GM19324 (cell line): Measurements from ENCODE around the gene ART3.

Source experiments
- ATAC-seq: cut with Tn5 transposase; IDR thresholded peaks from one replicate; pipeline ENCODE4 v1.9.1; 2021; ENCODE audit warnings: mild to moderate bottlenecking, moderate library complexity; ENCODE audit not compliant: unreplicated experiment, low FRiP score

Gene ART3

GRCh38 chr4:76067652-76068286, 6.7 kb upstream of the ART3 start:
- ATAC-seq = peak; percentile 59

GRCh38 chr4:76072760-76073159, 1.7 kb upstream of the ART3 start:
- ATAC-seq = no peak

GRCh38 chr4:76074993-76075600, 588 bp downstream of the ART3 start:
- no peak for ATAC-seq

GRCh38 chr4:76078033-76078613, 3.6 kb downstream of the ART3 start:
- no peak for ATAC-seq

GRCh38 chr4:76083386-76083988, 9.0 kb downstream of the ART3 start:
- ATAC-seq = no peak

- ATAC-seq = no peak
These were observed 10.0 kb downstream of the ART3 start for GRCh38 chr4:76084542-76084941.

- no peak for ATAC-seq
These were observed 12.7 kb downstream of the ART3 start for GRCh38 chr4:76087007-76087769.

- no peak for ATAC-seq
These were observed 14.2 kb downstream of the ART3 start for GRCh38 chr4:76088719-76089118.

GRCh38 chr4:76090241-76090691, 15.8 kb downstream of the ART3 start:
- no peak for ATAC-seq

GRCh38 chr4:76091052-76091451, 16.5 kb downstream of the ART3 start:
- no peak for ATAC-seq

- no peak for ATAC-seq
These were observed 21.1 kb downstream of the ART3 start for GRCh38 chr4:76095568-76095967.

- ATAC-seq = no peak
These were observed 21.6 kb downstream of the ART3 start for GRCh38 chr4:76096076-76096475.

GRCh38 chr4:76105652-76106051, 31.1 kb downstream of the ART3 start:
- ATAC-seq = no peak

- ATAC-seq = no peak
These were observed 31.9 kb downstream of the ART3 start for GRCh38 chr4:76106442-76106841.

GRCh38 chr4:76108467-76109181, 34.1 kb downstream of the ART3 start:
- no peak for ATAC-seq

GRCh38 chr4:76116821-76117220, 42.3 kb downstream of the ART3 start:
- ATAC-seq = no peak

- ATAC-seq = no peak
These were observed 43.0 kb downstream of the ART3 start for GRCh38 chr4:76117536-76117935.

GRCh38 chr4:76120199-76120598, 45.7 kb downstream of the ART3 start:
- ATAC-seq = no peak

- no peak for ATAC-seq
These were observed 51.3 kb downstream of the ART3 start for GRCh38 chr4:76125816-76126215.

GRCh38 chr4:76127754-76128153, 53.2 kb downstream of the ART3 start:
- no peak for ATAC-seq
